IPS DF 4.7 (cell line): ENCODE data around the gene UTP4.

Experiments used
- DNase-seq: peaks from one replicate; pipeline ENCODE4 v3.0.0-alpha.2; 2013; ENCODE audit warnings: low spot score; ENCODE audit errors: extremely low read depth

Gene UTP4

DNA sequence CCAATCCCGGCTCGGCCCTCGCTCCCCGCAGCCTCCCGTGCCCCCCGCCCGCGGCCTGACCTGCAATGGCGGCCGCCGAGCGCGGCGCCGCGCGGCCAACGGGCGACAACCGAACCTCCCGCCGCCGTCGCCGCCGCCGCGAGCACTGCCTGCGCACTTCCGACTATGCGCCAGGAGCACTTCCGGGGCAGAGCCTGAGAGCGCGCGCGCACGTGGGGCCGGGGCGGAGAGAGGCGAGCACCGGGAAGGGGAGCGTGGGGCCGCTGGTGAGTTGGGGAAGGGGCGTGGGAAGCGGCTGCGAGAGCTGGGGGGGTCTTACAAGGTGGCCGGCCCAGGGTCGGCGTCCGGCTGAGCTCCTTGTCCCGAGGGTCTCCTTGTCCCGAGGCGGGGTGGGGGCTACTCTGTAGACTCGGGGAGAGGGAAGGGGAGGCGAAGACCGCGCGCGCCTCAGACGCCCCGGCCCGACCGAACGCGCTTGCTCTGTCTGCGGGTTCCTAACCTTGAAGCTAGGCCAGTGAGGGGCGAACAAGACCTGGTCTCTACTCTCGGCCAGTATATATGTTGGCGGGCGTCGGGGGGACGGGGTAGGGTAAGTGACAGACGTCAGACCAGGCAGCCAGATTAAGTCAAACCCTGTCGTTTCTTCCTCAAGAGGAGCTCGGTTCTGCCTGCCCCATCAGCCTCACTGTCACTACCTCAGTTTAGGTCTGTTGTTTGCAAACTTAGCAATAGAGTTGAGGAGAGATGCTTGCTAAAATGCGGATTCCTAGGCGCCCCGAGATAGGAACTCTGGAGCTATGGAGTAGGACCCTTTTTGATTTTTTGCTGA lies at the start of gene UTP4, which contains the start of gene CHTF8:
Gene UTP4 (plus strand): TSS at position 226 of the 829 bp plus-strand sequence. CDS start 811 bp downstream, outside the sequence.
Gene CHTF8 (minus strand): TSS at position 165 of the 829 bp plus-strand sequence. CDS start 11,130 bp downstream, outside the sequence.
- DNase-seq: no peak

DNA sequence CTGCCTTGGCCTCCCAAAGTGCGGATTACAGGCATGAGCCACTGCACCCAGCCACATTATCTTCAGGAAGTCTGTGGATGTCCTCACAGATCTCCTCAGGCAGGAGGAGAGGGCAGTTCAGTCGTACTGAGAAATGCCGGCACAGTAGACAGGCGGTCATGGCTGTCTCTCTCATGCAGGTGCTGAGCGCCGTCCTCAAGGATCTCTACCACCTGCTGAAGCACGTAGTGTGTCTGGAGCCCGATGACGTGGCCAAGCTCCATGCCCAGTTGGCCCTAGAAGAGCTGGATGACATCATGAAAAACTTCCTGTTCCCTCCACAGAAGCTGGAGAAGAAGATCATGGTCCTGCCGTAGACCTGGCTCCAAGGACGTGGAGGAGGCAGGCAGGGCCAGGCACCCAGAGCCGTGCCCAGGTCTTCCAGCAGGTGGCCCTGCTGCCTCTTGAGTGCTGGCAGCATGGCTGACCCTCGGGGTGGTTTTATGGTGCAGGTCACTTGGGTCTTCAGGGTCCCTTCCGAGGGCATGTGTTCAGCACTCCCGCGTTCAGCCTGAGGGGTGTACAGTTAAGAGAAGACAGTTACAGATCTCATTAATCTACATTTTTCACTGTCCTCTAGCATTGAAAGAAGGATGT lies 49.0 kb upstream of the UTP4 start:
- DNase-seq: no peak

DNA sequence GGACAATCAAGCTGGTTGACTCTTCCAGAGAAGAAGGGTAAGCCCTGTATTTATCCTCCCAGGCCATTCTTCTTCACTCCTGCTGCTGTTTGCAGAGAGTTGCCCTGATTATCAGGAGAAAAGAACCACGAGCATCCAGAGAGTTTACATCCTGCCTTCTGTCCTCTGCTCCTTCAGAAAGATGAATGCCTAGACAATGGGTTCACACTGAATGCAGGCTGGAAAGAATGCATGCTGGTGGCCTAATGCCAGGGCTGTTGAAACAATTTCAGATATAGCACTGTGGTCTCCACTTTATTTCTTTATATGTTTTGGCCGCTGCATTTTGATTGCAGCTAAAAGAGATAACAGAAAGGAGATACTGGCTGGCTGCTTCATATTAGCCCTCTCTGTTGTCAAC lies 48.2 kb upstream of the UTP4 start:
- no peak for DNase-seq

DNA sequence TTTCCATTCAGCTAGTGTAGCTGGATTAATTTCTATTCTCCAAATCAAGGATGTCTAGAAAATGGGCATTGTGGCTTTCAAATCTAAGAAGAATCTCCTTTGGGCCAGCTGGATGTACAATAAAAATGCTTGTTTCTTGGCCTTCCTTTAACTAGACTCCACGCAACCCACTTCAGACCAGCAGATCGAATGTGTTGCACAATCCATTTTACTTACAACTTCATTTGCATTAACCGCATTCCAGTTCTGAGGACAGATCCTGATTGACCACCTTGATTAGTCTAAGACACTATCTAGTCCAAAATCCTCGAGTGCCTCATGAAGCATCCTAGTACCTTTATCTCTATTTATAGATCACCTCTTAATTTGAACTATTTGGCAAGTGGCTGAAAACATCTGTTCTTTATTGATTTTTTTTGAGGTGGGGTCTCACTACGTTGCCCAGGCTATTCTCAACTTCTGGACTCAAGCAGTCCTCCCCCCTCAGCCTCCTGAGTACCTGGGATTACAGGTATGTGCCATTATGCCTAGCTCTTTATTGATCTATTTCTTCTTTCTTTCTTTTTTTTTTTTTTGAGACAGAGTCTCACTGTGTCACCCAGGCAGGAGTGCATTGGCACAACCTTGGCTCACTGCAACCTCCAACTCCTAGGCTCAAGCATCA lies 47.3 kb upstream of the UTP4 start:
- DNase-seq: no peak

DNA sequence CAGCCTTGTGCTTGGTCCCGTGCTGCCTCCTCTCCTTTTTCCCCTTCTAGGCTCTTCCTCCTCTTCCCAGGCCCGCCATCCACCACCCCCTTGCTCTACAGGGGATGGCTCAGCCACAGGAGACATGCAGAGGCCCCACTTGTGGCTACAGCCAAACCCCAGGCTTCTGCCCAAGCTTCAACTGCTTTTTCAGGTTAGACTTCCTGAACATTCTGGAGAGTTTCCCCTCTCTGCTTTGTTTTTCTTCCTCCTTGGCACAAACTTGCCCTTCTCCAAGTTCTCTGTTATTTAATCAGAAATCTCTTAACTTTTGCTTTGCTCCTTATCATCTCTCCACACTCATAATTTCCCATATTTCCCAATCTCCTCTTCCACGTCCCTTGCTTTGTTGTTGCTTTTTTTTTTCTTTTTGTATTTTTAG lies 45.3 kb upstream of the UTP4 start:
- DNase-seq: no peak

DNA sequence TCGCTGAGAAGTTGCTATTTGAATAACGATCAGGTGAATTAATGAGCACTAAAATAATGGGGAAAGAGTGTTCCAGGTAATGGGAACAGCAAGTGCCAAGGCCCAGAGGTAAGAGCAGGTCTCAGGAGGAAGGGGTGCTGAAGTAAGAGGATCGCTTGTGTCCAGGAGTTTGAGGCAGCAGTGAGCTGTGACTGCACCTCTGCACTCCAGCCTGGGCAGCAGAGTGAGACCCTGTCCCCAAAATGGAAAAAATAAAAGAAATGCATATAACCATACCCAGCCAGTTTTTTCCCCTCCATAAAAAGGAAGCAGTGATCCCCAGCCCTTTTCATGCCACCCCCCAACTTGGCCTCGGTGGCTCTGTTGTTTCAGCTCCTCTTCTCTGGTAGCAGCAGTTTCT lies 43.8 kb upstream of the UTP4 start:
- no peak for DNase-seq

DNA sequence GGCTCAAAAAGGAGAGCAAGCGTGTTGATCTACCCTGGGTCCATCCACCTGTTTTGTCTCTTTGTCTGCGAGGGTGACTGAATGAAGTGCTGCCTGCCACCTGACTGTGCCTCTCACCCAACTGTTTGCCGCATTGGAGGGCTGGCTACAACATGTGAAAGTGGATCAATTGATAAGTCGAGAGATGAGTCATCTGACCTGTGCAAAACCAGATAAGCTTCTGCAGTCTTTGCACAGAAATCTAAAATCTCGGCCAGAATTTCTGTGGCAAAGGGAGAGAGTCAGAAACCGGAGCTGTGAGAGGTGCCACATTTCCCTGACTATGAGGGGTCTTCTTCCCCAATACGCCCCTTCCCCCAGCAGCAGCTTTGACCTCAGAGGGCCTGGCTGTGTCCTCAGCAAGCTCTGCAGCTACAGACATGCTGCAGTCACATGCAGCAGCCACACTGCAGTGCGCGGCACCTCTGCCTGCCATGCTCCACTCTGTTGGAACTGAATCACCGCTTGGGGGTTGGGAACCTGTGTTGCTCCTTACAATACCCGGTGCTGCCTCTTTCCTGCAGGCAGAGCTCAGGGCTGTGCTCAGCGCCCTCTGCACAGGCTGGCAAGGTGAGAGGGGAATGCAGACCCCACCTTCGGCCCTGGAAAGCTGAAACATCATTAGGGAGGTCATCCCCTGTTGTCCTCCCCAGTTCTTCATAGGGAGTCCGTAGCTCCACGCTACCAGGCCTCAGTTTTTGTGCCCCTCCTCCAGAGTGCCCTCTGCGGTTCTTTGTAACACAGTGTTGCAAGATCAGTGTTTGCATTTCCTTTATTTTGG lies 43.1 kb upstream of the UTP4 start:
- no peak for DNase-seq

DNA sequence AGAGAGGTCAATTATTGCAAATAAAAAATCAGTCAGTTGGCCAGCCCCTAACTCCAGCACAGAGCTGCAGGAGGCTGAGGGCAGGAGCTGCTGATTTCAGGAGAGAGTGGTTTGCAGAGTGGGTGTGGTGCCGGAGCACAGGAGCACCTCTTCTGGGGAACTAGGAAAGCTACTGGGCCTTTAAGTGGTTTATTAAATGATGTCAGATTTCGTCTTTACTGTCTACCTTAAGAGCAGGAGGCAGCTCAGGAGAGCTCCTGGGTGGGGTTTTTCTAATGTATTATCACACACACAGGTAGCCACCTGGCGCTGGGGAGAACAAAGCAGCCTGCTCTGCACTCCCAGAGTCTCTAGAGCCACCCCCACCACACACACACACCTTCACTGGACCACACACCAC lies 38.5 kb upstream of the UTP4 start:
- DNase-seq: no peak

DNA sequence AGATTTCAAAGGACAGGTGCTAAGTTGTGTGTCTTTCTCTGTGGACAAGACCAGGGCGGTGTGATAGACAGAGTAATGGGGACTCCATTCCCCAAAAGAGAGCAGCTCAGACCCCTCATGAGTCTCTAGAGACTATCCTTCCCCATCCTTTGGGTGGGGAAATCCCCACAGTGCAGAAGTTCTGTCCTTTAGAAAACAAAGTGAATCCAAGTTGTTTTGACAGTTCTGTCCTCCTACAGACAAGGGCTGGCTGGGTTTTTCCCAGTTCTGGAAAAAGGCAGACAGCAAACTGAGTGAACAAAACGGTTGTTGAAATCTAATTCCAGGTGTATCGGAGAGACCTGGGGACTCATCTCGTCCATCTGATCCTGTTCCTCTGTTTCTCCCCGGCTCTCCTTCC lies 37.9 kb upstream of the UTP4 start:
- no peak for DNase-seq

DNA sequence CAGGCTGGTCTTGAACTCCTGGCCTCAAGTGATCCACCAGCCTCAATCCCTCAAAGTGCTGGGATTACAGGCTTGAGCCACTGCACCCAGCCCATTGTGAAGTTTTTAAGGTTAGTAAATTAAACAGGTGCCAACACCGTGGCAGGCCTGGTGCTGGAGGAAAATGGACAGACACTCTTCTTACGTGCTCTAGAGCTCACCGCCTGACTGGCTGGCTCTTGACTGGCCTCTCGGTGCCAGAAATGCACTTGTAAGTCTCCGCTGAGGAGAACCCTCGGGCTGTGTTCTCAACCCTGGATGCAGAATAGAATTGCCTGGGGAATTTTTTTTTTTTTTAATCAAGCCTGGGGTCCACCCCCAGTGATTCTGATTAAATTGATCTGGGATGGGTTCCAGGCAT lies 37.3 kb upstream of the UTP4 start:
- no peak for DNase-seq

DNA sequence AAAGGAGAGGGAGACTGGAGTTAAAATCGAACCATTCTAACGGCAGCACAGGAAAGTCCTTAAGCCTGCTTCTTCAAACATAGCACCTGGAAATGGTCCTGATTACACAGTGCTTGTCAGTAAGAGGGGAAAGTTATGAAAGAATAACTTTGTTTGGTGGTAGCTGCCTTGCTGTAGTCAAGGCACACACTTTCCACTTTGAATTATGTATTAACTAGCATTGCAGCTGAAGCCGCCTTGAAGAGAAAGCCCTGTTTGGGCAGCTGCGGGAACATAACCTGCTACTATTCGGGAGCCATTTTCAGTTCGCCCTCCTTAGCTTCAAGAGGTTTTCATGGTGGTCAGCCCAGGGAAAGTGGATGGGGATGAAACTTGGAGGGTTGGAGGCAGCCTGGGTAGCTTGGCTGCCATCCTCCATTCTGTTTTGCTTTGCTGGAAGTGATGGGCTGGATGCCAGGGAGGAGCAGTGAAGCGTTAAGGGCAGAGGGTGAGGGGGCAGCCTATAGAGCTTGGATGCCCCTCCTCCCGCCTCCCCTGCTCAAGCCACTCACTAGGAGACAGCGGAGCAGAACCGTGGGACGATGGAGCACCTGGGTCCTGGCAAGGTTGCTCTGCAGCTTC lies 32.3 kb upstream of the UTP4 start:
- no peak for DNase-seq

DNA sequence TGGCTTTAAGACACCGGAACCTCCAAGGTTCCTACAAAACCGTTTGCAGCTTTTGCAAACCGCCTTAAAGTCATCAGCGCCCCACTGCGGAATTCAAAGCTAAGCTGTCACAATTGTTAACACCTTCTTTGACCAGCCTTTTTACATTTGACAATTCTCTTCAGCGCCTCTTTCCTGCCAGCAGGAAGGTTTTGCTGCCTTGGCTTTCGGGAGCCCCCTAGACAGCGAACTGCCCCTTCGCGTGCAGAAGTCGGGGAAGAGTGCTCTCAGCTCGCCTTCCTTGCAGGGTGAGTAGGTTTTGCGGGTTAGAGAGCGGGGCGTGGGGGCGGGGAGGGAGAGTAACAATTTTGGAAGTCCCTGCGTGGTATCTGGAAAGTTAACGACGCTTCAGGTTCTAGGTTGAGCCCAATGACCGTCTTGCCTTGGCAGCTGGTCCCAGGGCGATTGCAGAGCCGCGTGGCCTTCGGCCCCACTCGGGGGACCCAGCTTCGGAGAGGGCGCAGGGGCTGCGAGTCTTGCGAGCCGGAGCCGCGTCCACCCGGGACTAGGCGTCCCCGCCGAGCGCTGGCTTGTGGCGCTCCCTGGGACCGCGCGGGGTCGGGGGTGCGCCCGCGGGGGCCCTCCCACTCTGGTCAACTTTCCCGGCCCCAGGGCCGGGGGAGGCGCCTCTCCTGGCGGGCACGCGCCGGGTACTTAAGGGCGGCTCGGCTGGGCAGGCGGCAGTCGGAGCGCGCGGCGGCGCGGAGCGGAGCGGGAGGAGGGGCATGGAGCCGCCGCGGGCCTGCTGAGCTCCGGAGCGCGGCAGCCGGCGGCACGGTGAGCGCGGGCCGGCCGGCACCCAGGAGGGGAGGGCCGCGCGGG lies 26.7 kb upstream of the UTP4 start, which contains the start of gene HAS3:
Gene HAS3 (plus strand): TSS at position 153 of the 861 bp plus-strand sequence. CDS start 3,743 bp downstream, outside the sequence.
- DNase-seq: no peak

DNA sequence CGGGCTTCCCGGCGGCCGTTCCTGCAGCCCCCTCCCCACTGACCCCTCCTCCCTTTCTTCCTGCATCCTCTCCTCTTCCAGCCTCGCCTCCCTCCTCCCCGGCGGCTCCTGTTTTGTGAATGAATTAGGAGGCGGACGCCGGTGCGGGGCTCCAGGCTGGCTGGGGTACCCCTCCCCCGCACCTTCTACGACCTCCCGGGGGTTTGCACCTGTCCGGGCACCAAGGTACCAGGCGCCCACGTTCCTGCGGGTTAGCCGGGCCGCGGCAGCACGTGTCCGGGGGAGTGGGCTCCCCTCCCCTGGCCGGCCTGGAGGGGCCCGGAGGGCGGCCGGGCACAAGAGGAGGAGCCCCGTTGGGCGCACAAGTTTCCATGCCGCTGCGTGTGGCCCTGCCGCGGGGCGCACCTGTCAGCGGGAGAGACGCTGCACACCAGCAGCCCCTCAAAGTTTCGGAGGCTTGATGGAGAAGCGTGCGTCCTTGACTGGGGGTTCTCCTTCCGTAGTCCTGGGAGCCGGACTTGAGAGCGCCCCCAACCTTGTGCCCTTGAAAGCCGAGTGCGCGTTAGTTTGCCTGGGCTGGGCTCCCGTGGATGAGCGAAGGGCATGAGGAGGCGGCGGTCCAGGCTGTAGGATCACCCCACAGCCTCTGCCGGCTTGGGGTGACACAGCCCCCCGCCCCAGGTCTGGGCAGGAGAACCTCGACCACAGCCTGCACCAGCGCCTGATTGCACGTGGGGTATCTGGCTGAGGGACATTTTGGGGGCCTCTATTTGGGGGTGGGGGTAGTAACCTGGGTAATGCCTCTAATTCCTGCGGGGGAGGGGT lies 25.7 kb upstream of the UTP4 start:
- no peak for DNase-seq

DNA sequence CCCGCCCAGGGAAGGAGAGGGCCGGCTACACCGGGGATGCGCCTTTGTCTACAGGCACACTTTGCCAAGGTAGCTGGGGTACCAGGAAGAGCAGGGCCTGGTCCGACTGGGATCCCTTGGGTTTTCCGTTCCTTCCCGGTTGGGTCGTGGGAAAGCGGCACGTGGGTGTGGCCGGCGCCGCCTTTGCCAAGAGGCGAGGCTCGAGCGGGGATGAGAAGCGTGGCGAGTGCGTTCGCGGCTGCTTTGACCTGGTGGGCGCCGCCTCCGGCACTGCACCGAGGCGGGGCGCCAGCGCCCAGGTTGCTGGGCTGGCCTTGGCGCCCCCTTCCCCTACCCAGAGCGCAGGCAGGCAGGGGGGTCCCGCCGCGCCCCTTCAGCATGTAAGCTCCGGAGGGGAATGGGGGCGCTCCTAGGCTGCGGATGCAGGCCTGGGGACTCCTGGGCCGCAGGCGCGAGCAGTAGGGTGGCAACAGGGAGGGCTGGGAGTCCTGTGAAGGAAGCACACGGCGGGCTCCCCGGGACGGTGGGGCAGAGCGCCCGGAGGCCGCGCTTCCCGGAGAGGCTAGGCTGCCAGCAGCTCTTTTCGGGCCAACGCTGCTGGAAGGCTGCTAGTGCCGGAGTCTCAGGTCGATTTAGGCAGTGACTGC lies 25.0 kb upstream of the UTP4 start:
- DNase-seq: no peak

DNA sequence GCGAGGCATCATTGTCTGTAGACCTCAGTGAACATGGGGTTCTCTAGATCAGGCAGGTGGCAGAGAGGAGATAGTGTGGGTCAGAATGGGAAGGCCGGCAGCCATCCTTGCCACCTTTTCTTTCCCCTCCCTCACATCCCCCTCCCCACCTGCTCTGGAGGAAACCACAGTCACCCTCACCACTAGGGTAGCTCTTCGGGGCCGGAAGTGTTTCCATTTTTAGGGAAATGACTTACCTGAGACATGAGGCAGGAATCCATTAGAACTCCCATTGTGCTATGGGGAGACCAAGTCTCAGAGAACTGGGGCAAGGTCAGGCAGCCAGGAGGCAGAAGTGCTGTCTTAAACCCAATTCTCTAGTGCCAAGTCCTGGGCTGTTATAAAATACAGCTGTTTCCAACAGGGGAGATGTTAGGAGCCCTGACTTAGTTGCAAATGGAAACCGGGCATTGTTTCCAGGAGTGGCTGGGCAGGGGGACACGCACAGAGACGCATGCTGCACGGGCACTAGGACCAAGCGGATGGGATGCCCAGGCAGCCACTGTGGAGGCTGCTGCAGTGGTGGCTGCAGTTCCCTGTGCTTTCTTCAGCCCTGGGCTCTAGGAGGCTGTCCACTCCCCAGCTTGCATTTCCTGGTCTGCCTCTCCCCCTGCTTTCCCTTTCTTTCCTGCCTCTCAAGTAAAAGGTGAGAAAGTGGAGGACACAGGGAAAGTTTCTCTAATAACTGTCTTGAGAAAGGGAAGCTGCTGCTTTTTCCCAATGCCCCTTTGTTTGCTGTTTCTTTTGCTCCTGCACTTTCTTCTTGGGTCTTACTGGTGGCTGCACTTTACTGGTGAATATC lies 24.2 kb upstream of the UTP4 start:
- no peak for DNase-seq

DNA sequence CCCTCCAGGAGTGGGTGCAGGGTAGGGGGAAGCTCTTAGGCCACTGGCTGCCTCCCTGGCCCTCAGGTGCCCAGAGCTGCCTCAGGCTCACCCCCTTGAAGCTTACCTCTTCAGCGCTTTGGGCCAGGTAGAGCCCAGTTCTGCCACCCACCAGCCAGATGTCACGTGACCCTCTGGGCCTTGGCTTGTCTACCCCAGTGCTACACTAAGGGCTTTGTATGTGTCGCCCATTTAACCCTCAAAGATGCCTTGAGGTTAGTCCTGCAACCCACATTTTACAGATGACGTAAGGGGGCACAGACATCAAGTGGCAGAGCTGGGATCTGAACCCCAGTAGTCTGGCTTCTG lies 23.6 kb upstream of the UTP4 start:
- DNase-seq: no peak

DNA sequence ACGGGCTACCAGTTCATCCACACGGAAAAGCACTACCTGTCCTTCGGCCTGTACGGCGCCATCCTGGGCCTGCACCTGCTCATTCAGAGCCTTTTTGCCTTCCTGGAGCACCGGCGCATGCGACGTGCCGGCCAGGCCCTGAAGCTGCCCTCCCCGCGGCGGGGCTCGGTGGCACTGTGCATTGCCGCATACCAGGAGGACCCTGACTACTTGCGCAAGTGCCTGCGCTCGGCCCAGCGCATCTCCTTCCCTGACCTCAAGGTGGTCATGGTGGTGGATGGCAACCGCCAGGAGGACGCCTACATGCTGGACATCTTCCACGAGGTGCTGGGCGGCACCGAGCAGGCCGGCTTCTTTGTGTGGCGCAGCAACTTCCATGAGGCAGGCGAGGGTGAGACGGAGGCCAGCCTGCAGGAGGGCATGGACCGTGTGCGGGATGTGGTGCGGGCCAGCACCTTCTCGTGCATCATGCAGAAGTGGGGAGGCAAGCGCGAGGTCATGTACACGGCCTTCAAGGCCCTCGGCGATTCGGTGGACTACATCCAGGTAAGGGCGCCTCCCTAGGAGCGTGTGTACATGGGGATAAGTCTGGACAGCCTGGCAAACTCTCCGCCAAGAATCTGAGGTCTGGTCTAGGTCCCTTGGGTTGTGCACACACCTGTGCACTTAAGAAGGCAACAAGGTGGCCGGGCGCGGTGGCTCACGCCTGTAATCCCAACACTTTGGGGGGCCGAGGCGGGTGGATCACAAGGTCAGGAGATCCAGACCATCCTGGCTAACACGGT lies 22.8 kb upstream of the UTP4 start:
- DNase-seq: no peak
